ENCODE measurements around the gene KNG1.

DNA sequence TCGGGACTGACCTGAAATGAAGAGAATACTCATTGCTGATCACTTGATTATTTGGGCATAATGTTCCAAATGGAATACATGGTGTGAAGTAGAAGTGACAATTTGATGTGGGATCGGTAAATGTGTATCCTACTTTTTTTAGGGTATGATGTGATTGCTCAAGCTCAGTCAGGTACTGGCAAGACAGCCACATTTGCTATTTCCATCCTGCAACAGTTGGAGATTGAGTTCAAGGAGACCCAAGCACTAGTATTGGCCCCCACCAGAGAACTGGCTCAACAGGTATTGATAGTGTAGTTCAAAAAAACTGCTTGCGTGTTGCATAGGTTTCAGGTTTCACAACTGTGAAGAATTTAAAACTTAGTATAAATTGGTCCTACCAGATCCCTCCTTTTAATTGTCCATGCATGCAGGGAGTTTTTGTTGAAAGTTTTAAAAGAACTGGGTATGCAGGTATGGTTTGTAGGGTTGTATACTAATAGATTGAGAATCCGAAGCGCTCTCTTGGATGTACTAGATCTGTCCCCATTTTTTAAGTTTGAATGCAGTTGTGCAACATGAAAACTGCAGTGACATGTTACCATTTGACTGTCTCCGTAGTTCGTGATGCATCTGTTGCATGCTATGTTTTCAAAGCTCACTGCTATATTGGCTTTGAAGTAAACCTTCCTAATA, 67.8 kb downstream of the KNG1 start:
- TF ChIP-seq, protein P1, sequence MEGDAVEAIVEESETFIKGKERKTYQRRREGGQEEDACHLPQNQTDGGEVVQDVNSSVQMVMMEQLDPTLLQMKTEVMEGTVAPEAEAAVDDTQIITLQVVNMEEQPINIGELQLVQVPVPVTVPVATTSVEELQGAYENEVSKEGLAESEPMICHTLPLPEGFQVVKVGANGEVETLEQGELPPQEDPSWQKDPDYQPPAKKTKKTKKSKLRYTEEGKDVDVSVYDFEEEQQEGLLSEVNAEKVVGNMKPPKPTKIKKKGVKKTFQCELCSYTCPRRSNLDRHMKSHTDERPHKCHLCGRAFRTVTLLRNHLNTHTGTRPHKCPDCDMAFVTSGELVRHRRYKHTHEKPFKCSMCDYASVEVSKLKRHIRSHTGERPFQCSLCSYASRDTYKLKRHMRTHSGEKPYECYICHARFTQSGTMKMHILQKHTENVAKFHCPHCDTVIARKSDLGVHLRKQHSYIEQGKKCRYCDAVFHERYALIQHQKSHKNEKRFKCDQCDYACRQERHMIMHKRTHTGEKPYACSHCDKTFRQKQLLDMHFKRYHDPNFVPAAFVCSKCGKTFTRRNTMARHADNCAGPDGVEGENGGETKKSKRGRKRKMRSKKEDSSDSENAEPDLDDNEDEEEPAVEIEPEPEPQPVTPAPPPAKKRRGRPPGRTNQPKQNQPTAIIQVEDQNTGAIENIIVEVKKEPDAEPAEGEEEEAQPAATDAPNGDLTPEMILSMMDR (IDR thresholded peaks at IDR 0.05), result no peak
- no peak for TF ChIP-seq POLR2AphosphoS5 (IDR thresholded peaks at IDR 0.05)
- TF ChIP-seq POLR2A (IDR thresholded peaks at IDR 0.05), result no peak
- TF ChIP-seq EP300 (IDR thresholded peaks at IDR 0.05), result no peak
